ENCODE results near the gene LAYN. TPM values are rescaled to one million over a fixed set of nuclear protein-coding genes. Genes with fewer than 3 reads are reported as not detected.

Gene LAYN
- total RNA-seq, 4 donors from 2014 or later, result 8.2 to 47.8 (median 37.2) TPM

GRCh38 chr11:111539426-111540113, 950 bp upstream of the LAYN start:
- no peaks in the 10 kb centered on the region for H3K36me3 ChIP-seq
- no peaks in the 10 kb centered on the region for H3K9me3 ChIP-seq
- peak; percentile 4 for ATAC-seq
- H3K4me3 ChIP-seq, result peak overlapping the region; percentile 46 to 66
- H3K27me3 ChIP-seq, result peaks cover 36% of the 10 kb centered on the region
- TF ChIP-seq POLR2AphosphoS5 (IDR thresholded peaks at IDR 0.05) (no peak), POLR2A (IDR thresholded peaks at IDR 0.05) (no peak), EP300 (IDR thresholded peaks at IDR 0.05) (no peak)
- TF ChIP-seq, protein P1, sequence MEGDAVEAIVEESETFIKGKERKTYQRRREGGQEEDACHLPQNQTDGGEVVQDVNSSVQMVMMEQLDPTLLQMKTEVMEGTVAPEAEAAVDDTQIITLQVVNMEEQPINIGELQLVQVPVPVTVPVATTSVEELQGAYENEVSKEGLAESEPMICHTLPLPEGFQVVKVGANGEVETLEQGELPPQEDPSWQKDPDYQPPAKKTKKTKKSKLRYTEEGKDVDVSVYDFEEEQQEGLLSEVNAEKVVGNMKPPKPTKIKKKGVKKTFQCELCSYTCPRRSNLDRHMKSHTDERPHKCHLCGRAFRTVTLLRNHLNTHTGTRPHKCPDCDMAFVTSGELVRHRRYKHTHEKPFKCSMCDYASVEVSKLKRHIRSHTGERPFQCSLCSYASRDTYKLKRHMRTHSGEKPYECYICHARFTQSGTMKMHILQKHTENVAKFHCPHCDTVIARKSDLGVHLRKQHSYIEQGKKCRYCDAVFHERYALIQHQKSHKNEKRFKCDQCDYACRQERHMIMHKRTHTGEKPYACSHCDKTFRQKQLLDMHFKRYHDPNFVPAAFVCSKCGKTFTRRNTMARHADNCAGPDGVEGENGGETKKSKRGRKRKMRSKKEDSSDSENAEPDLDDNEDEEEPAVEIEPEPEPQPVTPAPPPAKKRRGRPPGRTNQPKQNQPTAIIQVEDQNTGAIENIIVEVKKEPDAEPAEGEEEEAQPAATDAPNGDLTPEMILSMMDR (IDR thresholded peaks at IDR 0.05), result no peak
- peaks cover 0 to 32% (median 6%) of the 10 kb centered on the region in 3 donors for H3K4me1 ChIP-seq
- H3K27ac ChIP-seq, result peak overlapping the region in 2 of 4 donors; percentile 75 to 80
- 67 to 75% methylated on average over 7 to 9 of the region's 9 CpGs for WGBS, 2 donors (ENCODE audit: low coverage in 1 of 2)

GRCh38 chr11:111540937-111541253, 375 bp downstream of the LAYN start:
- peak overlapping the region in 3 of 4 donors; percentile 71 to 80 (median 75) for H3K27ac ChIP-seq
- TF ChIP-seq POLR2AphosphoS5 (IDR thresholded peaks at IDR 0.05), result no peak
- TF ChIP-seq POLR2A (IDR thresholded peaks at IDR 0.05), result no peak
- no peak for TF ChIP-seq EP300 (IDR thresholded peaks at IDR 0.05)
- TF ChIP-seq, protein P1 (IDR thresholded peaks at IDR 0.05), result no peak
- peak; percentile 36 for ATAC-seq
- WGBS, 2 donors (ENCODE audit: low coverage in 1 of 2), result no CpG with 5 or more reads among the region's 22 CpGs
- H3K4me1 ChIP-seq, result peaks cover 0 to 32% (median 6%) of the 10 kb centered on the region in 3 donors
- no peaks in the 10 kb centered on the region for H3K9me3 ChIP-seq
- H3K4me3 ChIP-seq, result peak overlapping the region; percentile 46 to 66
- H3K36me3 ChIP-seq, result peaks cover 0 to 8% of the 10 kb centered on the region in 2 donors
- H3K27me3 ChIP-seq, result peaks cover 29% of the 10 kb centered on the region

DNA sequence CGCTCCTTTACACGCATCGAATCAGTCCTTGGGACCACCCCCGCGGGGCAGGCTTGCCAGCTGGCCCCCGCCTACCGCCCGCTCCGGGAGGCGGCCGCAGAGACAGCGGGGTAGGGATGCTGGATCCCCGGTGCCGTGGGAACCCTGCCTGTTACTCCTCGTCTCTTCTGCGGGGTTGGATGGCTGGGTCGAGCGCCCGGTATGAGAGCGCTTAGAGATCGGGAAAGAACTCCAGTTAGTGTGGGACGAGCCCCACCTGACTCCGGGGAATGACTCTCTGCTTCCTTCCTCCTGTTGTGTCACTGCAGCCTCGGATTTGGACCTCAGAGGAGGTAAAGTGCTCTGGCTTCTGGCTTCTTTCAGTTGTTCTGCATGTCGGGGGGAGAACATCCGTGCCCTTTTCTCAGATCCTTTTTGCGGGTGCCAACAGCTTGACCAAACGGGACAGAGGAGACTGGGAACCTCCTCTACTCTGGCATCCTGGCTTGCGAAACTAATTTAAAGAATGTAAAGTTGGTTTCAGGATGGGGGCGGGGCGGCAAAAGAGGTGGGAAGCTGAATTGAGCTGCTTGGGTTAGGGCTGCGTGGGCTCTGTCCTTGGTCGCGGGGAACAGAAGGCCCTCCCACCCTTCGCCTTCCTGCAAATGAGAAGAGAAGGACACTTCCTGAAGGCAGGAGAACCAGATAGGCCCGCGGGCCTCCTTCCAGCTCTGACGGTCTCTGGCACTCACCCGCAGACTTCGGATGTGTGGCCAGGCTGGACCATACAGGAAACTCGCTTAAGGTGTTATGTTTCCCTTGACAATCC, 938 bp downstream of the LAYN start:
- Histone ChIP-seq H3K27me3 (peaks cover 27% of the 10 kb centered on the region), H3K4me1 (peaks cover 0 to 32% (median 6%) of the 10 kb centered on the region in 3 donors), H3K36me3 (peaks cover 0 to 13% of the 10 kb centered on the region in 2 donors), H3K4me3 (peak overlapping the region; percentile 46 to 66), H3K9me3 (no peaks in the 10 kb centered on the region), H3K27ac (peak overlapping the region in 3 of 4 donors; percentile 71 to 80 (median 75))
- 34 to 40% methylated on average over 1 to 5 of the region's 41 CpGs for WGBS, 2 donors (ENCODE audit: low coverage in 1 of 2)
- TF ChIP-seq POLR2A (IDR thresholded peaks at IDR 0.05) (peak in 1 of 2 donors; percentile 24), EP300 (IDR thresholded peaks at IDR 0.05) (no peak), POLR2AphosphoS5 (IDR thresholded peaks at IDR 0.05) (peak; percentile 56)
- peak; percentile 74 for ATAC-seq

DNA sequence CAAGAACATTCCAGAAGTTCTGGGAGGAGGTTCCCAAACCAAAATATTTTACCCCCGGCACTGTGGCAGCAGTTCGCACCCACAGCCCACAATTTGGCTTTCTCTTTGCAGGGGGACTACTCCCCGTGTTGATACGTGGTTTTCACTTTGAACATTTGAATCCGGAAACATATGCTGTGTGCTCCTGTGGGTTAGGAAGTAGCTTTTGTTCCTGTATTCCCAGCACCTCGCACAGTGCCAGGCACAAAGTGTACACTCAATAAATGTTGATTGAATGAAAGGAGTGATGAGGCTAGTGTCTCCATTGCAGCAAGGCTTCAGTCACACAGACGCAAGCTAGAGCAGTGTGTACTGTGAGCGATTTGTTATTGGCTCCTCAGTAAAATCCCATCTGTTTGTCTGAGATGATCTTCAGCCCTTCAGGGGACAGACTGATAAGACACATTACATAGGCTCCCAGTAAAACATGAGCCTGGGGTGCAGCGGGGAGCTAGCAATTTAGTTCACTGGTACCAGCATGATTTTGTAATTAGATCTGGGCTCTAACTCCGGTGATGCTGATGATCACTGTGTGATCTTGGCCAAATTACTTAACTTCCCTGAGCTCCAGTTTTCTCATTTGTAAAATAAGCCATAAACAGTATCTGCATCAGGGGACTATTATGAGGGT, 2.2 kb downstream of the LAYN start:
- no peak overlapping the region for H3K4me3 ChIP-seq
- TF ChIP-seq EP300 (IDR thresholded peaks at IDR 0.05) (no peak), POLR2AphosphoS5 (IDR thresholded peaks at IDR 0.05) (no peak), POLR2A (IDR thresholded peaks at IDR 0.05) (no peak)
- TF ChIP-seq, protein P1 (IDR thresholded peaks at IDR 0.05), result no peak
- H3K4me1 ChIP-seq, result peaks cover 0 to 32% (median 6%) of the 10 kb centered on the region in 3 donors
- no peaks in the 10 kb centered on the region for H3K9me3 ChIP-seq
- H3K27ac ChIP-seq, result no peak overlapping the region
- WGBS, 2 donors (ENCODE audit: low coverage in 1 of 2), result 73 to 79% methylated on average over 5 to 10 of the region's 10 CpGs
- no peak for ATAC-seq
- H3K27me3 ChIP-seq, result peaks cover 23% of the 10 kb centered on the region
- H3K36me3 ChIP-seq, result peaks cover 0 to 22% of the 10 kb centered on the region in 2 donors

- H3K36me3 ChIP-seq, result peaks cover 0 to 37% of the 10 kb centered on the region in 2 donors
- no peaks in the 10 kb centered on the region for H3K9me3 ChIP-seq
- no peak for ATAC-seq
- no peak overlapping the region for H3K27ac ChIP-seq
- WGBS, 2 donors (ENCODE audit: low coverage in 1 of 2), result 83% methylated on average over 1 of the region's 2 CpGs; no CpG with 5 or more reads in 1 of the 2 donors
- TF ChIP-seq, protein P1 (IDR thresholded peaks at IDR 0.05), result no peak
- no peaks in the 10 kb centered on the region for H3K27me3 ChIP-seq
- no peaks in the 10 kb centered on the region for H3K4me1 ChIP-seq
- H3K4me3 ChIP-seq, result no peak overlapping the region
Measured at GRCh38 chr11:111548525-111548924, 8.0 kb downstream of the LAYN start.

Data from gastroesophageal sphincter (tissue), 4 donors.